Measurements from ENCODE around the gene SLC12A7. TPM values are rescaled to one million over a fixed set of nuclear protein-coding genes. Genes with fewer than 3 reads are reported as not detected.

Gene SLC12A7
- total RNA-seq, 1 donor from 2014 or later = 127 TPM

- intact Hi-C loops (cut with DNase I) = no loop called here
- no peak for DNase-seq (ENCODE audit: low spot score)
These were observed 31.2 kb upstream of the SLC12A7 start for GRCh38 chr5:1142886-1143669.

GRCh38 chr5:1141834-1142233 is 30.0 kb upstream of the SLC12A7 start:
- intact Hi-C loops (cut with DNase I) = loop anchor here (2.0 kb wide), 3 partner anchors 87 to 219 kb away; no protein-coding TSS in a partner anchor
- DNase-seq (ENCODE audit: low spot score) = no peak

GRCh38 chr5:1140818-1141189 is 28.9 kb upstream of the SLC12A7 start:
- intact Hi-C loops (cut with DNase I) = loop anchor here (2.0 kb wide), 3 partner anchors 86 to 218 kb away; no protein-coding TSS in a partner anchor
- no peak for DNase-seq (ENCODE audit: low spot score)

- peak; percentile 86 for DNase-seq (ENCODE audit: low spot score)
- intact Hi-C loops (cut with DNase I) = loop anchor here (2.0 kb wide), 3 partner anchors 85 to 217 kb away; no protein-coding TSS in a partner anchor
These were observed 28.4 kb upstream of the SLC12A7 start for GRCh38 chr5:1140171-1140817.

- no peak for DNase-seq (ENCODE audit: low spot score)
- intact Hi-C loops (cut with DNase I) = loop anchor here (2.0 kb wide), 3 partner anchors 85 to 217 kb away; no protein-coding TSS in a partner anchor
These were observed 27.7 kb upstream of the SLC12A7 start for GRCh38 chr5:1139331-1140170.

- intact Hi-C loops (cut with DNase I) = no loop called here
- DNase-seq (ENCODE audit: low spot score) = no peak
These were observed 26.8 kb upstream of the SLC12A7 start for GRCh38 chr5:1138445-1139245.

GRCh38 chr5:1137567-1138444 is 25.9 kb upstream of the SLC12A7 start:
- intact Hi-C loops (cut with DNase I) = no loop called here
- DNase-seq (ENCODE audit: low spot score) = no peak

- intact Hi-C loops (cut with DNase I) = no loop called here
These were observed 25.0 kb upstream of the SLC12A7 start for GRCh38 chr5:1136814-1137213.

GRCh38 chr5:1135696-1136525 is 24.0 kb upstream of the SLC12A7 start:
- DNase-seq (ENCODE audit: low spot score) = no peak
- intact Hi-C loops (cut with DNase I) = no loop called here

More at GRCh38 chr5:1136814-1137213, 25.0 kb upstream of the SLC12A7 start:
- DNase-seq (ENCODE audit: low spot score) = no peak

GRCh38 chr5:1134478-1134877 is 22.6 kb upstream of the SLC12A7 start:
- DNase-seq (ENCODE audit: low spot score) = no peak
- intact Hi-C loops (cut with DNase I) = no loop called here

GRCh38 chr5:1133510-1134201 is 21.8 kb upstream of the SLC12A7 start:
- DNase-seq (ENCODE audit: low spot score) = no peak
- intact Hi-C loops (cut with DNase I) = no loop called here

GRCh38 chr5:1133108-1133507 is 21.2 kb upstream of the SLC12A7 start:
- intact Hi-C loops (cut with DNase I) = no loop called here

GRCh38 chr5:1132570-1132969 is 20.7 kb upstream of the SLC12A7 start:
- intact Hi-C loops (cut with DNase I) = no loop called here
- DNase-seq (ENCODE audit: low spot score) = no peak

More at GRCh38 chr5:1133108-1133507, 21.2 kb upstream of the SLC12A7 start:
- no peak for DNase-seq (ENCODE audit: low spot score)

GRCh38 chr5:1131726-1132125 is 19.9 kb upstream of the SLC12A7 start:
- intact Hi-C loops (cut with DNase I) = no loop called here
- DNase-seq (ENCODE audit: low spot score) = no peak

- DNase-seq (ENCODE audit: low spot score) = no peak
- intact Hi-C loops (cut with DNase I) = no loop called here
These were observed 19.3 kb upstream of the SLC12A7 start for GRCh38 chr5:1131191-1131621.

- no peak for DNase-seq (ENCODE audit: low spot score)
- intact Hi-C loops (cut with DNase I) = no loop called here
These were observed 18.5 kb upstream of the SLC12A7 start for GRCh38 chr5:1130218-1130946.
